Suprapubic skin (tissue), 4 donors: Measurements from ENCODE around the gene TAF11L8.

ENCODE experiments used
- EP300 ChIP-seq: sonication (generic); formaldehyde crosslinking; IDR thresholded peaks from one replicate; pipeline ENCODE4 v1.6.1; 2017; ENCODE audit warnings: antibody characterized with exemption
- POLR2A ChIP-seq, 2 donors: fragments of 450-650 bp; IDR thresholded peaks; one replicate each; pipeline ENCODE4 v1.6.1; 2017; ENCODE audit warnings: antibody characterized with exemption in 2 of 2, mild to moderate bottlenecking in 2 of 2, moderate library complexity in 2 of 2
- POLR2AphosphoS5 ChIP-seq, 3 donors: sonication (generic); formaldehyde crosslinking; IDR thresholded peaks; one replicate each; pipeline ENCODE4 v1.6.1; 2017; ENCODE audit warnings: antibody characterized with exemption in 3 of 3
- TF ChIP-seq, protein P1 (sequence below), 2 donors: fragments of 200-600 bp in 1 of 2; fragments of 450-650 bp in 1 of 2; sonication (generic) in 1 of 2; IDR thresholded peaks; one replicate each; pipeline ENCODE4 v1.5.1; 2016 to 2019; ENCODE audit warnings: antibody characterized with exemption in 2 of 2, mild to moderate bottlenecking in 1 of 2, moderate library complexity in 1 of 2

DNA sequence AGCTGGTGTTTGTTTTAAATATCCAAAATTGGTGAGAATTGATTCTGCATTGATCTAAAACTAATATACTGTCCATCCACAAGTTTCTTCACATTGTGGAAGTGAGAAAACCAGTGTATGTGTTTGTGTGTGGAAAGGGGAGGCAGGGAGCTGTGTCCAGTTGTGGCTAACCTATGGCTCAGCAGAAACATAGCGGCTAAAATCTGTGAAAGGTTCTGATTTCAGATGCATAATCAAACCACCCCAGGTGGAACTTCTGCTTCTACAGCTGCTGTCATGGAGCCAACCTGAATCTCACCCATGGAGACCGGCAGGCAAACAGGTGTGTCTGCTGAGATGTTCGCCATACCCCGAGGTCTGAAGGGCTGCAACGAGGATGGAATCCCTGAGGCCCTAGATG is 43.4 kb upstream of the TAF11L8 start, which contains the start of gene TAF11L14:
- TF ChIP-seq, protein P1, sequence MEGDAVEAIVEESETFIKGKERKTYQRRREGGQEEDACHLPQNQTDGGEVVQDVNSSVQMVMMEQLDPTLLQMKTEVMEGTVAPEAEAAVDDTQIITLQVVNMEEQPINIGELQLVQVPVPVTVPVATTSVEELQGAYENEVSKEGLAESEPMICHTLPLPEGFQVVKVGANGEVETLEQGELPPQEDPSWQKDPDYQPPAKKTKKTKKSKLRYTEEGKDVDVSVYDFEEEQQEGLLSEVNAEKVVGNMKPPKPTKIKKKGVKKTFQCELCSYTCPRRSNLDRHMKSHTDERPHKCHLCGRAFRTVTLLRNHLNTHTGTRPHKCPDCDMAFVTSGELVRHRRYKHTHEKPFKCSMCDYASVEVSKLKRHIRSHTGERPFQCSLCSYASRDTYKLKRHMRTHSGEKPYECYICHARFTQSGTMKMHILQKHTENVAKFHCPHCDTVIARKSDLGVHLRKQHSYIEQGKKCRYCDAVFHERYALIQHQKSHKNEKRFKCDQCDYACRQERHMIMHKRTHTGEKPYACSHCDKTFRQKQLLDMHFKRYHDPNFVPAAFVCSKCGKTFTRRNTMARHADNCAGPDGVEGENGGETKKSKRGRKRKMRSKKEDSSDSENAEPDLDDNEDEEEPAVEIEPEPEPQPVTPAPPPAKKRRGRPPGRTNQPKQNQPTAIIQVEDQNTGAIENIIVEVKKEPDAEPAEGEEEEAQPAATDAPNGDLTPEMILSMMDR (IDR thresholded peaks at IDR 0.05): no peak
- TF ChIP-seq POLR2A (IDR thresholded peaks at IDR 0.05) (no peak), POLR2AphosphoS5 (IDR thresholded peaks at IDR 0.05) (no peak), EP300 (no peak)
